HG03025 (cell line): ENCODE results near the gene ZNF513.
"Not testable (repeated sequence)": the region's sequence is repeated elsewhere in the genome, so short reads cannot be mapped to it uniquely, and the experiment has no call there.

Source experiments
- ATAC-seq: cut with Tn5 transposase; IDR thresholded peaks from one replicate; pipeline ENCODE4 v1.9.1; 2021; ENCODE audit warnings: mild to moderate bottlenecking, moderate library complexity; ENCODE audit not compliant: unreplicated experiment, low FRiP score

Gene ZNF513

GRCh38 chr2:27380626-27381545, at the start of gene ZNF513:
Gene ZNF513, minus strand, starts transcription at chr2:27380734. Its CDS starts 208 bp downstream, at chr2:27380526.
- ATAC-seq: peak; percentile 64

GRCh38 chr2:27428978-27429541, 48.5 kb upstream of the ZNF513 start:
- peak; percentile 66 for ATAC-seq

- peak; percentile 89 for ATAC-seq
Observed at GRCh38 chr2:27428213-27428977, 47.9 kb upstream of the ZNF513 start, which contains the start of gene NRBP1. Gene NRBP1, plus strand, starts transcription at chr2:27428631. Its CDS starts 4,643 bp downstream, at chr2:27433274.

- ATAC-seq: no peak
Observed at GRCh38 chr2:27427863-27428212, 47.3 kb upstream of the ZNF513 start.

- not testable (repeated sequence) for ATAC-seq
Observed at GRCh38 chr2:27425039-27425438, 44.5 kb upstream of the ZNF513 start.

- ATAC-seq: no peak
Observed at GRCh38 chr2:27422958-27423357, 42.4 kb upstream of the ZNF513 start.

- no peak for ATAC-seq
Observed at GRCh38 chr2:27421660-27422250, 41.2 kb upstream of the ZNF513 start.

- ATAC-seq: no peak
Observed at GRCh38 chr2:27420996-27421395, 40.5 kb upstream of the ZNF513 start.

GRCh38 chr2:27416151-27416550, 35.6 kb upstream of the ZNF513 start:
- ATAC-seq: no peak

GRCh38 chr2:27412419-27413152, 32.1 kb upstream of the ZNF513 start:
- ATAC-seq: no peak

- ATAC-seq: peak; percentile 80
Observed at GRCh38 chr2:27409321-27410073, 29.0 kb upstream of the ZNF513 start, which contains the start of gene PPM1G. Gene PPM1G, minus strand, starts transcription at chr2:27409591. Its CDS starts 169 bp downstream, at chr2:27409422.

GRCh38 chr2:27408601-27409320, 28.2 kb upstream of the ZNF513 start:
- ATAC-seq: peak; percentile 32

GRCh38 chr2:27407798-27408491, 27.4 kb upstream of the ZNF513 start:
- no peak for ATAC-seq

GRCh38 chr2:27400348-27401135, 20.0 kb upstream of the ZNF513 start:
- ATAC-seq: no peak

GRCh38 chr2:27398962-27399361, 18.4 kb upstream of the ZNF513 start:
- no peak for ATAC-seq

GRCh38 chr2:27393225-27393624, 12.7 kb upstream of the ZNF513 start:
- no peak for ATAC-seq
